ENCODE results near the gene TEKT3.

Gene TEKT3

GRCh38 chr17:15257258-15257788 lies 84.1 kb downstream of the TEKT3 start (continued):
- TF ChIP-seq, protein P1, sequence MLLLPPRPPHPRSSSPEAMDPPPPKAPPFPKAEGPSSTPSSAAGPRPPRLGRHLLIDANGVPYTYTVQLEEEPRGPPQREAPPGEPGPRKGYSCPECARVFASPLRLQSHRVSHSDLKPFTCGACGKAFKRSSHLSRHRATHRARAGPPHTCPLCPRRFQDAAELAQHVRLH (tag by site-specific recombination; IDR thresholded peaks at IDR 0.05) = 0 out of 2 replicates have a peak, but pooled peaks have one; percentile 13
- TF ChIP-seq, protein P2, sequence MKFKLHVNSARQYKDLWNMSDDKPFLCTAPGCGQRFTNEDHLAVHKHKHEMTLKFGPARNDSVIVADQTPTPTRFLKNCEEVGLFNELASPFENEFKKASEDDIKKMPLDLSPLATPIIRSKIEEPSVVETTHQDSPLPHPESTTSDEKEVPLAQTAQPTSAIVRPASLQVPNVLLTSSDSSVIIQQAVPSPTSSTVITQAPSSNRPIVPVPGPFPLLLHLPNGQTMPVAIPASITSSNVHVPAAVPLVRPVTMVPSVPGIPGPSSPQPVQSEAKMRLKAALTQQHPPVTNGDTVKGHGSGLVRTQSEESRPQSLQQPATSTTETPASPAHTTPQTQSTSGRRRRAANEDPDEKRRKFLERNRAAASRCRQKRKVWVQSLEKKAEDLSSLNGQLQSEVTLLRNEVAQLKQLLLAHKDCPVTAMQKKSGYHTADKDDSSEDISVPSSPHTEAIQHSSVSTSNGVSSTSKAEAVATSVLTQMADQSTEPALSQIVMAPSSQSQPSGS (tag by site-specific recombination; IDR thresholded peaks at IDR 0.05; ENCODE audit: low read depth) = no peak
- TF ChIP-seq ZNF266 (tag by site-specific recombination; IDR thresholded peaks at IDR 0.05; ENCODE audit: low read depth) (peak; percentile 87; the same call in 1 of the 2 replicates), ZFP69B (tag by site-specific recombination; IDR thresholded peaks at IDR 0.05) (peak; percentile 27; the same call in 1 of the 2 replicates), OVOL3 (tag by site-specific recombination; IDR thresholded peaks at IDR 0.05) (no peak), TCF7L2 (IDR thresholded peaks at IDR 0.05; ENCODE audit: borderline replicate concordance, low read depth, low read length) (no peak), ZBTB48 (tag by site-specific recombination; IDR thresholded peaks at IDR 0.05) (peak; percentile 62; the same call in 1 of the 2 replicates), ZBTB8A (tag by site-specific recombination; IDR thresholded peaks at IDR 0.05) (peak; percentile 81), SP7 (tag by site-specific recombination; IDR thresholded peaks at IDR 0.05) (peak; percentile 60), ZNF692 (tag by site-specific recombination; IDR thresholded peaks at IDR 0.05) (0 out of 2 replicates have a peak, but pooled peaks have one; percentile 25)
- TF ChIP-seq, protein P3, sequence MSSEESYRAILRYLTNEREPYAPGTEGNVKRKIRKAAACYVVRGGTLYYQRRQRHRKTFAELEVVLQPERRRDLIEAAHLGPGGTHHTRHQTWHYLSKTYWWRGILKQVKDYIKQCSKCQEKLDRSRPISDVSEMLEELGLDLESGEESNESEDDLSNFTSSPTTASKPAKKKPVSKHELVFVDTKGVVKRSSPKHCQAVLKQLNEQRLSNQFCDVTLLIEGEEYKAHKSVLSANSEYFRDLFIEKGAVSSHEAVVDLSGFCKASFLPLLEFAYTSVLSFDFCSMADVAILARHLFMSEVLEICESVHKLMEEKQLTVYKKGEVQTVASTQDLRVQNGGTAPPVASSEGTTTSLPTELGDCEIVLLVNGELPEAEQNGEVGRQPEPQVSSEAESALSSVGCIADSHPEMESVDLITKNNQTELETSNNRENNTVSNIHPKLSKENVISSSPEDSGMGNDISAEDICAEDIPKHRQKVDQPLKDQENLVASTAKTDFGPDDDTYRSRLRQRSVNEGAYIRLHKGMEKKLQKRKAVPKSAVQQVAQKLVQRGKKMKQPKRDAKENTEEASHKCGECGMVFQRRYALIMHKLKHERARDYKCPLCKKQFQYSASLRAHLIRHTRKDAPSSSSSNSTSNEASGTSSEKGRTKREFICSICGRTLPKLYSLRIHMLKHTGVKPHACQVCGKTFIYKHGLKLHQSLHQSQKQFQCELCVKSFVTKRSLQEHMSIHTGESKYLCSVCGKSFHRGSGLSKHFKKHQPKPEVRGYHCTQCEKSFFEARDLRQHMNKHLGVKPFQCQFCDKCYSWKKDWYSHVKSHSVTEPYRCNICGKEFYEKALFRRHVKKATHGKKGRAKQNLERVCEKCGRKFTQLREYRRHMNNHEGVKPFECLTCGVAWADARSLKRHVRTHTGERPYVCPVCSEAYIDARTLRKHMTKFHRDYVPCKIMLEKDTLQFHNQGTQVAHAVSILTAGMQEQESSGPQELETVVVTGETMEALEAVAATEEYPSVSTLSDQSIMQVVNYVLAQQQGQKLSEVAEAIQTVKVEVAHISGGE (tag by site-specific recombination; conservative IDR thresholded peaks at IDR 0.05; ENCODE audit: low read depth) = peak; percentile 58; the same call in 1 of the 2 replicates
- TF ChIP-seq, protein P4, sequence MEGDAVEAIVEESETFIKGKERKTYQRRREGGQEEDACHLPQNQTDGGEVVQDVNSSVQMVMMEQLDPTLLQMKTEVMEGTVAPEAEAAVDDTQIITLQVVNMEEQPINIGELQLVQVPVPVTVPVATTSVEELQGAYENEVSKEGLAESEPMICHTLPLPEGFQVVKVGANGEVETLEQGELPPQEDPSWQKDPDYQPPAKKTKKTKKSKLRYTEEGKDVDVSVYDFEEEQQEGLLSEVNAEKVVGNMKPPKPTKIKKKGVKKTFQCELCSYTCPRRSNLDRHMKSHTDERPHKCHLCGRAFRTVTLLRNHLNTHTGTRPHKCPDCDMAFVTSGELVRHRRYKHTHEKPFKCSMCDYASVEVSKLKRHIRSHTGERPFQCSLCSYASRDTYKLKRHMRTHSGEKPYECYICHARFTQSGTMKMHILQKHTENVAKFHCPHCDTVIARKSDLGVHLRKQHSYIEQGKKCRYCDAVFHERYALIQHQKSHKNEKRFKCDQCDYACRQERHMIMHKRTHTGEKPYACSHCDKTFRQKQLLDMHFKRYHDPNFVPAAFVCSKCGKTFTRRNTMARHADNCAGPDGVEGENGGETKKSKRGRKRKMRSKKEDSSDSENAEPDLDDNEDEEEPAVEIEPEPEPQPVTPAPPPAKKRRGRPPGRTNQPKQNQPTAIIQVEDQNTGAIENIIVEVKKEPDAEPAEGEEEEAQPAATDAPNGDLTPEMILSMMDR (tag by site-specific recombination; IDR thresholded peaks at IDR 0.05) = peak; percentile 96

DNA sequence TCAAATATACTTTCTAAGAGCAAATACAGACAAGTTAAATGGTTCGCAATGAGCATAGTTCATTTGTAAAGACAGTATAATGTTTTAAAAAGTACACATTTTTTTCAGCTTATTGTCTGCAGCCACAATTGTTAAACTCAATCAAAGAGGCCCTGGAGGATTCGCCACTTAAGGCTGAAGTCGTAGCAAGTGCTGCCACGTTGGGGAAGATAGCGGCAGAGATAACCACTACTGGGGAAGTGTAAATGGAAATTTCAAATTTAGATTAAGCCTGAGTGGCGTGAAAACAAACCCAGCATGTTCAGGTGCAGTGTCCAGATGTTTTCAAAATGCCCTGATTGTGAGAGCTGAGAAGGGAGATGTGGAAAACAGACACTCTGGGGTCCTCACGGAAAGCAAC lies 84.7 kb downstream of the TEKT3 start:
- POLR2A ChIA-PET = no interaction called here
- Histone ChIP-seq H3K4me3 (ENCODE audit: low read depth, low read length) (no peak overlapping the region), H3K27ac (ENCODE audit: extremely low read depth, low read depth, low read length) (no peak overlapping the region), H3K4me1 (ENCODE audit: control insufficient read depth, insufficient read depth, low read length) (peaks cover 4% of the 10 kb centered on the region), H3K36me3 (ENCODE audit: control insufficient read depth in 2 of 2, insufficient read depth in 1 of 2, low read length in 2 of 2) (peaks cover 5 to 42% of the 10 kb centered on the region in 2 experiments; a peak in 2 of 3 replicates), H3K9me3 (ENCODE audit: control insufficient read depth, insufficient read depth, low read depth, low read length) (no peaks in the 10 kb centered on the region)
- CTCF ChIA-PET = interaction anchor here (0.6 to 4.5 kb wide), 16 partner anchors 9 to 1446 kb away, joined by 3 to 92 read pairs (median 3); no protein-coding TSS in a partner anchor
- TF ChIP-seq ZNF292 (tag by site-specific recombination; IDR thresholded peaks at IDR 0.05; ENCODE audit: borderline replicate concordance, low read depth) (no peak), ZNF416 (tag by site-specific recombination; IDR thresholded peaks at IDR 0.05) (no peak), YY1 (tag by site-specific recombination; IDR thresholded peaks at IDR 0.05) (no peak), KLF10 (tag by site-specific recombination; IDR thresholded peaks at IDR 0.05) (no peak), ZNF785 (tag by site-specific recombination; IDR thresholded peaks at IDR 0.05) (no peak), ZNF112 (tag by site-specific recombination; IDR thresholded peaks at IDR 0.05) (no peak), ZNF677 (tag by site-specific recombination; IDR thresholded peaks at IDR 0.05) (no peak), ZNF433 (tag by site-specific recombination; IDR thresholded peaks at IDR 0.05; ENCODE audit: low read depth) (no peak), ZNF341 (tag by site-specific recombination; IDR thresholded peaks at IDR 0.05; ENCODE audit: low read depth) (no peak)
- TF ChIP-seq, protein P5, sequence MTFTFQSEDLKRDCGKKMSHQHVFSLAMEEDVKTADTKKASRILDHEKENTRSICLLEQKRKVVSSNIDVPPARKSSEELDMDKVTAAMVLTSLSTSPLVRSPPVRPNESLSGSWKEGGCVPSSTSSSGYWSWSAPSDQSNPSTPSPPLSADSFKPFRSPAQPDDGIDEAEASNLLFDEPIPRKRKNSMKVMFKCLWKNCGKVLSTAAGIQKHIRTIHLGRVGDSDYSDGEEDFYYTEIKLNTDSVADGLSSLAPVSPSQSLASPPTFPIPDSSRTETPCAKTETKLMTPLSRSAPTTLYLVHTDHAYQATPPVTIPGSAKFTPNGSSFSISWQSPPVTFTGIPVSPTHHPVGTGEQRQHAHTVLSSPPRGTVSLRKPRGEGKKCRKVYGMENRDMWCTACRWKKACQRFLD (tag by site-specific recombination; IDR thresholded peaks at IDR 0.05) = no peak
- TF ChIP-seq, protein P6, sequence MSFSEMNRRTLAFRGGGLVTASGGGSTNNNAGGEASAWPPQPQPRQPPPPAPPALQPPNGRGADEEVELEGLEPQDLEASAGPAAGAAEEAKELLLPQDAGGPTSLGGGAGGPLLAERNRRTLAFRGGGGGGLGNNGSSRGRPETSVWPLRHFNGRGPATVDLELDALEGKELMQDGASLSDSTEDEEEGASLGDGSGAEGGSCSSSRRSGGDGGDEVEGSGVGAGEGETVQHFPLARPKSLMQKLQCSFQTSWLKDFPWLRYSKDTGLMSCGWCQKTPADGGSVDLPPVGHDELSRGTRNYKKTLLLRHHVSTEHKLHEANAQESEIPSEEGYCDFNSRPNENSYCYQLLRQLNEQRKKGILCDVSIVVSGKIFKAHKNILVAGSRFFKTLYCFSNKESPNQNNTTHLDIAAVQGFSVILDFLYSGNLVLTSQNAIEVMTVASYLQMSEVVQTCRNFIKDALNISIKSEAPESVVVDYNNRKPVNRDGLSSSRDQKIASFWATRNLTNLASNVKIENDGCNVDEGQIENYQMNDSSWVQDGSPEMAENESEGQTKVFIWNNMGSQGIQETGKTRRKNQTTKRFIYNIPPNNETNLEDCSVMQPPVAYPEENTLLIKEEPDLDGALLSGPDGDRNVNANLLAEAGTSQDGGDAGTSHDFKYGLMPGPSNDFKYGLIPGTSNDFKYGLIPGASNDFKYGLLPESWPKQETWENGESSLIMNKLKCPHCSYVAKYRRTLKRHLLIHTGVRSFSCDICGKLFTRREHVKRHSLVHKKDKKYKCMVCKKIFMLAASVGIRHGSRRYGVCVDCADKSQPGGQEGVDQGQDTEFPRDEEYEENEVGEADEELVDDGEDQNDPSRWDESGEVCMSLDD (tag by site-specific recombination; IDR thresholded peaks at IDR 0.05) = no peak
